Endothelial cell of umbilical vein (primary cell): ENCODE data around the gene SH3PXD2A.

ENCODE experiments used
- GATA2 ChIP-seq: IDR thresholded peaks from 2 replicates; pipeline ENCODE4 v1.7.0; 2011; ENCODE audit warnings: low read depth, mild to moderate bottlenecking, moderate library complexity, mixed read lengths, low read length; ENCODE audit not compliant: insufficient read length, insufficient read depth
- JUN ChIP-seq: IDR thresholded peaks from 2 replicates; pipeline ENCODE4 v1.6.1; 2011; ENCODE audit warnings: borderline replicate concordance, low read depth; ENCODE audit not compliant: insufficient read length, insufficient read depth
- MYC ChIP-seq: IDR thresholded peaks from one replicate; pipeline ENCODE4 v1.6.1; 2011; ENCODE audit warnings: mild to moderate bottlenecking, low read depth, low read length
- POLR2A ChIP-seq: IDR thresholded peaks from 2 replicates; pipeline ENCODE4 v1.6.1; 2012; ENCODE audit warnings: low read depth, mild to moderate bottlenecking, control low read depth, low read length
- TF ChIP-seq, protein P1 (sequence below), 2 donors: IDR thresholded peaks; 1 replicate in 1 of 2; 2 replicates in 1 of 2; pipeline ENCODE4 v1.5.1; 2011; ENCODE audit warnings: low read length in 2 of 2, mild to moderate bottlenecking in 2 of 2, moderate library complexity in 2 of 2, control low read depth in 1 of 2, inconsistent platforms in 1 of 2, low read depth in 1 of 2; ENCODE audit not compliant: insufficient read depth in 1 of 2; ENCODE audit errors: extremely low read depth in 1 of 2
- TF ChIP-seq, protein P2 (sequence below): IDR thresholded peaks from 2 replicates; pipeline ENCODE4 v1.6.1; 2011; ENCODE audit not compliant: insufficient read depth, insufficient read length

DNA sequence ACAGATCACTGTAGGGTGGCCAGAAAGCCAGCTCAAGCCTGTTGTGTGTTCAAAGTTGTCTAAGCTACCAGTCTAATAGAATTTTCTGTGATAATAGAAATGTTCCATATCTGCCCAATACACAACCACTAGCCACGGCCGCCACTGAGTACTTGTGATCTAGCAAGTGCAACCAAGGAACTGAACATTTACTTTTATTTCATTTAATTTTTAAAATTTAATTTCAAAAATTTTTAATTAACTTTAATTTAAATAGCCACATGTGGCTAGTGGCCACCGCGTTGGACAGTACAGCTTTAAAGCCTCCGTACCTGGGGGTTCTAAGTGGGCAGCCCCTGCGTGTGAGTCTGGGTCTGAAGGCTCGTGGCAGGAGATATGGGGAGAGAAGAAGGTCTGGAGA, 60.4 kb downstream of the SH3PXD2A start:
- TF ChIP-seq, protein P1, sequence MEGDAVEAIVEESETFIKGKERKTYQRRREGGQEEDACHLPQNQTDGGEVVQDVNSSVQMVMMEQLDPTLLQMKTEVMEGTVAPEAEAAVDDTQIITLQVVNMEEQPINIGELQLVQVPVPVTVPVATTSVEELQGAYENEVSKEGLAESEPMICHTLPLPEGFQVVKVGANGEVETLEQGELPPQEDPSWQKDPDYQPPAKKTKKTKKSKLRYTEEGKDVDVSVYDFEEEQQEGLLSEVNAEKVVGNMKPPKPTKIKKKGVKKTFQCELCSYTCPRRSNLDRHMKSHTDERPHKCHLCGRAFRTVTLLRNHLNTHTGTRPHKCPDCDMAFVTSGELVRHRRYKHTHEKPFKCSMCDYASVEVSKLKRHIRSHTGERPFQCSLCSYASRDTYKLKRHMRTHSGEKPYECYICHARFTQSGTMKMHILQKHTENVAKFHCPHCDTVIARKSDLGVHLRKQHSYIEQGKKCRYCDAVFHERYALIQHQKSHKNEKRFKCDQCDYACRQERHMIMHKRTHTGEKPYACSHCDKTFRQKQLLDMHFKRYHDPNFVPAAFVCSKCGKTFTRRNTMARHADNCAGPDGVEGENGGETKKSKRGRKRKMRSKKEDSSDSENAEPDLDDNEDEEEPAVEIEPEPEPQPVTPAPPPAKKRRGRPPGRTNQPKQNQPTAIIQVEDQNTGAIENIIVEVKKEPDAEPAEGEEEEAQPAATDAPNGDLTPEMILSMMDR (IDR thresholded peaks at IDR 0.05; ENCODE audit: extremely low read depth in 1 of 2, insufficient read depth in 1 of 2, low read depth in 1 of 2, low read length in 2 of 2) = no peak
- TF ChIP-seq, protein P2, sequence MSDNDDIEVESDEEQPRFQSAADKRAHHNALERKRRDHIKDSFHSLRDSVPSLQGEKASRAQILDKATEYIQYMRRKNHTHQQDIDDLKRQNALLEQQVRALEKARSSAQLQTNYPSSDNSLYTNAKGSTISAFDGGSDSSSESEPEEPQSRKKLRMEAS = no peak
- TF ChIP-seq POLR2A = no peak
- no peak for TF ChIP-seq GATA2
- TF ChIP-seq JUN = no peak
- TF ChIP-seq MYC = no peak
